Measurements from ENCODE around the gene UGT1A1.

DNA sequence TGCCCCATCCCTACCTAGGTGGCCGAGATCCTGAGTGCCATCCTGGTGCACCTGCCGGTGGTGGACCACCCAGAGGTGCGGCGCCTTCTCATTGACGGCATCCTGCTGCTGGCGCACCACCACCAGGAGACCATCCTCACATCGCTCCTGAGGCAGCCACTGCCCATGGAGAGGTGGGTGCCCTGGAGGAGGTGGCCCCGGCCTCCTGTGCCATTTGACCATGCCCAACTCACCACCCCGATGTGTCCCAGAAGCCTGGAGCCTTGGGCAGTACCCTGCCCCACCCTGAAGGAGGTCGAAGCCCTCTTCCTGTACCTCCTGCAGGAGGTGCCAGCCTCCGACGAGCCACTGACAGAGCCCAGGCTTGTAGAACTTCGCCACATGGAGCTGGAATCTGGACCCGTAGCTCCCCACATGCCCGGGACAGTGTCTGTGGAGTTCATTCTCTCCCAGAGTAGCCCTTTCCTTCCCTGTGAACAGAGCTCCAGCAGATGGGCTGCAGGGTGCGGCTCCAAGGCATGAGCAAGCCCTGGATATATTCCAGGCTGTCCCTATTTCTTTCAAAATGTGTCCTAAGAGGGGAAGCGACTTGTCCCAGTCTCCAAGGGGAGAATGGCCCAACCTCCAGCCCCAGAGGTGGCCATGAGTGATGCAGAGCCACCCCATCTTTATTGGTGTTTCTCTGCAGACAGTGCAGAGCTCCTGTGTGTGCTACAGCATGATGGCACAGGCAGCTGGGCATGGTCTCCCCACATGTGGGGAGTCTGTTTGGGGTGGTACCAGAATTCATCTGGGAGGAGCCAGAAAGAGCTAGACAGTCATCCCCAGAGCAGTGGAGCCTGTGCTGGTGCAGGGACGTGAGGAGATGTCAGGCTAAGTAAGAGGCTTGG, 60.1 kb downstream of the UGT1A1 start:
- TF ChIP-seq CTCF (IDR thresholded peaks at IDR 0.05; ENCODE audit: low read length) (no peak), EZH2 (IDR thresholded peaks at IDR 0.05; ENCODE audit: borderline replicate concordance, low read length) (no peak)
